Memory B cell (primary cell): ENCODE results near the gene ARHGEF12.

Source experiments
- ATAC-seq: fragments of 150-1000 bp; cut with Tn5 transposase; 2 replicates; pipeline ENCODE4 v1.10.0; 2021; ENCODE audit warnings: low read depth, mild to moderate bottlenecking, moderate library complexity
- DNase-seq, 2 donors: peaks; one replicate each; pipeline ENCODE4 v3.0.0; 2022; ENCODE audit warnings: low spot score in 2 of 2
- H3K27ac Mint-ChIP-seq: one replicate; pipeline ENCODE4 v1.8.0; 2022; ENCODE audit warnings: mild to moderate bottlenecking, moderate library complexity, mixed read lengths
- H3K27me3 Mint-ChIP-seq: one replicate; pipeline ENCODE4 v1.8.0; 2022; ENCODE audit warnings: mixed read lengths
- H3K36me3 Mint-ChIP-seq: one replicate; pipeline ENCODE4 v1.8.0; 2022; ENCODE audit warnings: mild to moderate bottlenecking, mixed read lengths
- H3K4me1 Mint-ChIP-seq: one replicate; pipeline ENCODE4 v1.8.0; 2022; ENCODE audit warnings: mixed read lengths
- H3K4me3 Mint-ChIP-seq: one replicate; pipeline ENCODE4 v1.8.0; 2022; ENCODE audit warnings: mild to moderate bottlenecking, moderate library complexity, mixed read lengths
- H3K9me3 Mint-ChIP-seq: one replicate; pipeline ENCODE4 v1.8.0; 2022; ENCODE audit warnings: mixed read lengths

ARHGEF12 gene

DNA sequence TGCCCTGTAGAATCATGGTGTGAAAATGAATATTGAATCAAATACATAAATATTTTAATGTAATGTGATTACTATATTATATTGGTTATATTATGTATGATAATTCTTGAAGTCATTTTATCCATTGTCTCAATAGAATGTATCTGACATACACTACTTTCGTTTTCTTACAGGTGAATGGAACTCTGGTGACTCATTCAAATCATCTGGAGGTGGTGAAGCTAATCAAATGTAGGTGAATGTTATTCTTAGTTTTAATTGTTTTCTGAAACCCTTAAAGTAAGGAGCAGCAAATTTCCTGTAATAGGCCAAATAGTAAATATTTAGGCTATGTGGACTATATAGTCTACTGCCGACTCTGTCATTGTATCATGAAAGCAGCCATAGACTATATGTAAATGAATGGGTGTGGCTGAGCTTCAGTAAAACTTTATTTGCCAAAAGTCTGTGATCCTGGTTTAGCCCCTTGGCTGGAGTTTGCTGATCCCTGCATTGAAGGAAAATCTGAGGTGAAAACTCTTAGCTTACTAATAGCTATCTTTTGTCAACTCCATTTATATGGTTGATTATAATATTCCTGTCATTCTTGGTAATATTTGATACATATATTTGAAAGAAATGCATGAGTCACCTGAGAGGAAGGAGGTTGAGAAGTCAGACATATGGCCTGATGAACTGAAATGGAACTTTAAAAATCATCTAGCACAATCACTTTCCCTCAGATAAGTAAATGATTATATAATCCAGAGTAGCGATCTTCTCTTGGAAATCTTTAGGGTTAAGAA, 88.2 kb downstream of the ARHGEF12 start:
- H3K36me3 Mint-ChIP-seq, result peaks cover 13% of the 10 kb centered on the region
- H3K4me3 Mint-ChIP-seq, result no peak overlapping the region
- ATAC-seq (no peak), DNase-seq (no peak)
- no peaks in the 10 kb centered on the region for H3K27me3 Mint-ChIP-seq
- no peak overlapping the region for H3K27ac Mint-ChIP-seq
- no peaks in the 10 kb centered on the region for H3K9me3 Mint-ChIP-seq
- H3K4me1 Mint-ChIP-seq, result peaks cover 2% of the 10 kb centered on the region

DNA sequence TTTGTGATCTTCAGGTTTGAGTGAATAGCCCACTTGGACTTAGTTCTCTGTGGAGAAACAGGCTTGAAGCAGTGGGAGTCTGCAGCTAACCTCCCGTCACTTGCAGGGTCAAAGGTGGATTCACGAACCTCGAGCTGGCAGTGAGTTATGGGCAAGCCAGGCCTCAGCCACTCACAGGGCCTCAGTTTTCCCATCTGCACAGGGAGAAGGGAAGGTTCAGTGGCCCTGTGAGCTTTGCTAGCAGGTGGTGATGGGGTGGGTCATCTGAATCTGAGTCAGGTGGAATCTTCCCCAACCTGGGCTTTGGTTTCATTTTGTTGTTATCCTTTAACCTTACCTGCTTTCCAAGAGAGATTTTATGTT, 88.7 kb downstream of the ARHGEF12 start:
- peaks cover 13% of the 10 kb centered on the region for H3K36me3 Mint-ChIP-seq
- H3K27me3 Mint-ChIP-seq, result no peaks in the 10 kb centered on the region
- no peaks in the 10 kb centered on the region for H3K9me3 Mint-ChIP-seq
- DNase-seq, result no peak
- no peak overlapping the region for H3K4me3 Mint-ChIP-seq
- H3K27ac Mint-ChIP-seq, result peak overlapping the region; percentile 53
- ATAC-seq, result no peak
- peaks cover 2% of the 10 kb centered on the region for H3K4me1 Mint-ChIP-seq

DNA sequence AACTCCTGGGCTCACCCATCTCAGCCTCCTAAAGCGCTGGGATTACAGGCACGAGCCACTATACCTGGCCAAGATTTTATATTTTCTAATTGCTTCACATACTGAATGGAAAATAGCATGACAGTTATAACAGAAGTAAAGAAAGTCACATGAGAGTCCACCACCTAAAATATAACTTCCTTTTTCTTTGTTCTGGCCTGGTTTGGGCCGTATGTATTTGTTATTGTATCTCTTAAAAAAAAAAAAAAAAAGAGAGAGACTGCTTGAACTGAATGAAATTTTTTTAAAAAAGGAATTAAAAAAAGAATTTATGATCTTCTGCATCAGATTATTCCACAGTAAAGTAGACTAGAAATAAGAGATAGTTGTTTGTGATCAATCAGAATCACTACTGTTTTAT, 89.3 kb downstream of the ARHGEF12 start:
- DNase-seq (no peak), ATAC-seq (no peak)
- no peaks in the 10 kb centered on the region for H3K9me3 Mint-ChIP-seq
- H3K4me3 Mint-ChIP-seq, result no peak overlapping the region
- peaks cover 10% of the 10 kb centered on the region for H3K36me3 Mint-ChIP-seq
- H3K27me3 Mint-ChIP-seq, result no peaks in the 10 kb centered on the region
- peaks cover 1% of the 10 kb centered on the region for H3K4me1 Mint-ChIP-seq
- H3K27ac Mint-ChIP-seq, result peak overlapping the region; percentile 53

- no peak overlapping the region for H3K27ac Mint-ChIP-seq
- H3K27me3 Mint-ChIP-seq, result no peaks in the 10 kb centered on the region
- no peaks in the 10 kb centered on the region for H3K9me3 Mint-ChIP-seq
- no peak for ATAC-seq
- no peak overlapping the region for H3K4me3 Mint-ChIP-seq
- H3K36me3 Mint-ChIP-seq, result peaks cover 9% of the 10 kb centered on the region
- no peaks in the 10 kb centered on the region for H3K4me1 Mint-ChIP-seq
- DNase-seq, result no peak
Observed at GRCh38 chr11:120430146-120430545, 93.9 kb downstream of the ARHGEF12 start.

DNA sequence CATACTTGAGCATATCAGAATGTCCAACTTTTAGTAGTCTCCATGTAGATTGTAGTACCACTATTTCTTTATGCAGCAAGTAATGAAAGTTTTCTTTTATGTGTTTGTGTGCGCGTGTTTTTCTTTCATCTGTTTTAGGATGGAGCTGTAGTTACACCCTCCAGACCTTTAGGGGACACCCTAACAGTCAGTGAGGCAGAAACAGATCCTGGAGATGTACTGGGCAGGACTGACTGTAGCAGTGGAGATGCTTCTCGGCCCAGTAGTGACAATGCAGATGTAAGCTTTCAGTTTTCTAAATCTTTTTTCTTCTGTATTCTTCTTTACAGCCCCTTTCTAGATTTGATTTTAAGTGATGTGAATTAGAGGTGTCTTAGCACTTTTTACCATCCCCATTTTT, 95.4 kb downstream of the ARHGEF12 start:
- no peaks in the 10 kb centered on the region for H3K27me3 Mint-ChIP-seq
- H3K4me3 Mint-ChIP-seq, result no peak overlapping the region
- ATAC-seq (no peak), DNase-seq (no peak)
- no peaks in the 10 kb centered on the region for H3K4me1 Mint-ChIP-seq
- H3K36me3 Mint-ChIP-seq, result peaks cover 9% of the 10 kb centered on the region
- no peak overlapping the region for H3K27ac Mint-ChIP-seq
- no peaks in the 10 kb centered on the region for H3K9me3 Mint-ChIP-seq

- DNase-seq (no peak), ATAC-seq (no peak)
- H3K36me3 Mint-ChIP-seq, result peaks cover 9% of the 10 kb centered on the region
- no peaks in the 10 kb centered on the region for H3K27me3 Mint-ChIP-seq
- H3K4me3 Mint-ChIP-seq, result no peak overlapping the region
- H3K27ac Mint-ChIP-seq, result no peak overlapping the region
- no peaks in the 10 kb centered on the region for H3K9me3 Mint-ChIP-seq
- H3K4me1 Mint-ChIP-seq, result no peaks in the 10 kb centered on the region
Observed at GRCh38 chr11:120432056-120433018, 96.1 kb downstream of the ARHGEF12 start.

DNA sequence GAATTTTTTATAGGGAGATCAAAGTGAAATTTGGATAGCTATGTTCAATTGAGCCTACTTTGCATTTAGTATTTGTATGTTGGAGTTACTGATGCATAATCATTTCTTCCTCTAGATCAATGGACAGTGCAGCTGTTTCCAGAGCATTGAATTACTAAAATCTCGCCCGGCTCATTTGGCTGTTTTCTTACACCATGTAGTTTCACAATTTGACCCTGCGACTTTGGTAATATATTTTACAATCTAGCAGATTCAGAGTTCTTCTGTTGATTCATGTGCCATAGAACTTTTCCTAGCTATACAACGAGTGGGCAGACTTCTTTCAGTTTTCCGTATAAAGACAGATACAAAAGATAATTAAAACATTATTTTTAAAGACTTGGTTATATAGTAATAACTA, 105.4 kb downstream of the ARHGEF12 start:
- Mint-ChIP-seq H3K4me1 (no peaks in the 10 kb centered on the region), H3K27ac (no peak overlapping the region), H3K36me3 (peaks cover 16% of the 10 kb centered on the region), H3K27me3 (no peaks in the 10 kb centered on the region), H3K9me3 (no peaks in the 10 kb centered on the region), H3K4me3 (no peak overlapping the region)
- no peak for DNase-seq
- no peak for ATAC-seq

DNA sequence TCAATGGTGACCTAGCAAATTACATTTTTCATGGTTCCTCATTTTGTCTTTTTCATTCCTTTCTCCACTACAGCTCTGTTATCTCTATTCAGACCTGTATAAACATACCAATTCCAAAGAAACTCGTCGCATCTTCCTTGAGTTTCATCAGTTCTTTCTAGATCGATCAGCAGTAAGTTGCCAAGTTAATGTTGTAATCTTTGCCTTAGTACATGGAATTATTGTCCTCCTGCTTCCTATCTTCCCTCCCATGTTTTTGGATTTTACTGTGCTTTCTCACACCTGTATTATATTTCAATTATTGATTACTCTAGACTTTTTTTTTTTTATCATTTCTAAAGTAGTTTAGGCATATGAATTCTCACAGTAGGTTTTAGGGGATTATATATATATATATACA, 105.8 kb downstream of the ARHGEF12 start:
- Mint-ChIP-seq H3K27me3 (no peaks in the 10 kb centered on the region), H3K4me1 (no peaks in the 10 kb centered on the region), H3K4me3 (no peak overlapping the region), H3K36me3 (peaks cover 20% of the 10 kb centered on the region), H3K9me3 (no peaks in the 10 kb centered on the region), H3K27ac (no peak overlapping the region)
- no peak for ATAC-seq
- DNase-seq, result no peak

DNA sequence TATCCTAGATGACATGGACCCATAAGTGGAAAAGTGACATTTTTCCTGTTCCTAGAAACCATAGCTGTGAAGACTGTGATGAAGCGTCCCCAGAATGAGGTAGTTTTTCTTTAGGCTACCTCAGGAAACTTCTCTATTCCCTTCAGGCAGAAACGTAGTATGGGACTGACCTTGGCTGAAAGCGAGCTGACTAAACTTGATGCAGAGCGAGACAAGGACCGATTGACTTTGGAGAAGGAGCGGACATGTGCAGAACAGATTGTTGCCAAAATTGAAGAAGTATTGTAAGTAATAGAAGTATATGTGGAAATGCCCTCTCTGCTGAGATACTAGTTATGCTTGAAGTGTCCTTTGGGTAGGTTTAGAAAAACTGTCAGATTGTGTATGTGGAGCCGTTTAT, 110.6 kb downstream of the ARHGEF12 start:
- H3K4me1 Mint-ChIP-seq, result no peaks in the 10 kb centered on the region
- no peak overlapping the region for H3K27ac Mint-ChIP-seq
- no peak for ATAC-seq
- H3K36me3 Mint-ChIP-seq, result peaks cover 40% of the 10 kb centered on the region
- no peaks in the 10 kb centered on the region for H3K27me3 Mint-ChIP-seq
- H3K4me3 Mint-ChIP-seq, result no peak overlapping the region
- H3K9me3 Mint-ChIP-seq, result no peaks in the 10 kb centered on the region
- no peak for DNase-seq

DNA sequence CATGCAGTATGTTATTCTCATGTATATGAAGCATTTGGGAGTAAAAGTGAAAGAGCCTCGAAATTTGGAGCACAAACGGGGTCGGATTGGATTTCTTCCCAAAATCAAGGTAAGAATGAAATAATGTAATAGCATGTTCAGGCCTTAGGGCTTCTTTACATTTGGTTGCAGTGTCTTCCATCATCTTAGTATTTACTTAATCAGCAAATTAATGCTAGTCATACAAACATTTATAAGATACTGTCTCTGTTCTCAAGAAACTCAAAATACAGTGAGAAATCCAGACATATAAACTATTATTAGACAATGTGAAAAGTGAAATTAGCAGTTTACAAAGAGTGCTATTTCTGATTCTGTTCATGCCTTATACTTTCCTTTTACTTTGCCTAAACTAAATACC, 112.0 kb downstream of the ARHGEF12 start:
- peaks cover 43% of the 10 kb centered on the region for H3K36me3 Mint-ChIP-seq
- no peak overlapping the region for H3K4me3 Mint-ChIP-seq
- DNase-seq (no peak), ATAC-seq (no peak)
- no peaks in the 10 kb centered on the region for H3K9me3 Mint-ChIP-seq
- no peaks in the 10 kb centered on the region for H3K27me3 Mint-ChIP-seq
- H3K4me1 Mint-ChIP-seq, result no peaks in the 10 kb centered on the region
- no peak overlapping the region for H3K27ac Mint-ChIP-seq

DNA sequence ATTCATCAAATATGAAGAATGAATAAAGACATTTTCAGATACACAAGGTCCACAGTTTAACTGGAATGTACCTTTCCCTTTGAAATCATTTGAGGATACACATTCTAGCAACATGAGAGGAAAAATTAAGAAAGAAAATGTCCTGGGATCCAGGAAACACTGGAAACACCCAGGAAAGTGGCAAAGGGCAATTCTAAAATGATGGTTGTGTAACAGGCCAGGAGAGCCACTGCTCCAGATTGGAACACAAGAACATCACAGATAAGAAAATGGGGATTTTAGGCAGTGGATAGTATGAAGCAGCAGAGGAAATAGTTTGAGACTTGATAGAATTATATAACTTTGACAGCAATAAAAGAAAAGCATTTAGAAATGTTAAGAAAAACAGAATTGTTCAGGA, 119.3 kb downstream of the ARHGEF12 start:
- no peak for ATAC-seq
- Mint-ChIP-seq H3K36me3 (peaks cover 24% of the 10 kb centered on the region), H3K4me1 (no peaks in the 10 kb centered on the region), H3K27me3 (no peaks in the 10 kb centered on the region), H3K27ac (no peak overlapping the region), H3K9me3 (no peaks in the 10 kb centered on the region), H3K4me3 (no peak overlapping the region)
- no peak for DNase-seq

DNA sequence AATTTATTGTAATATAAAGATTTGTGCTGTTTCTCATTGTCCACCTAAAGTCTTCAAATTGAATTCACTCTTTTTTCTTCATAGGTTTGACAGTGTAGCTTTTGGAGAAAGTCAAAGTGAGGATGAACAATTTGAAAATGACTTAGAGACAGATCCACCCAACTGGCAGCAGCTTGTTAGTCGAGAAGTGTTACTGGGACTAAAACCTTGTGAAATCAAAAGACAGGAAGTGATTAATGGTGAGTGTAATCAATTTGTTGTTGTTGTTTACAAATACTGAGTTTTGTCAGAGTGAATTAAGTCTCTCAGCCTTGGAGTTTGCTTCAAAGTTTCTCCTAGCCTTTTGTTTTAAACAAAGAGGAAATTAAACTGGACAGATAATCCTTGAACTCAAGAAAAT, 121.8 kb downstream of the ARHGEF12 start:
- H3K36me3 Mint-ChIP-seq, result peaks cover 26% of the 10 kb centered on the region
- ATAC-seq, result no peak
- H3K27me3 Mint-ChIP-seq, result no peaks in the 10 kb centered on the region
- H3K9me3 Mint-ChIP-seq, result no peaks in the 10 kb centered on the region
- no peaks in the 10 kb centered on the region for H3K4me1 Mint-ChIP-seq
- no peak for DNase-seq
- H3K4me3 Mint-ChIP-seq, result no peak overlapping the region
- H3K27ac Mint-ChIP-seq, result no peak overlapping the region

GRCh38 chr11:120462825-120463224, 126.6 kb downstream of the ARHGEF12 start:
- DNase-seq (no peak), ATAC-seq (no peak)
- Mint-ChIP-seq H3K9me3 (no peaks in the 10 kb centered on the region), H3K36me3 (peaks cover 30% of the 10 kb centered on the region), H3K4me1 (no peaks in the 10 kb centered on the region), H3K27ac (no peak overlapping the region), H3K27me3 (no peaks in the 10 kb centered on the region), H3K4me3 (no peak overlapping the region)

DNA sequence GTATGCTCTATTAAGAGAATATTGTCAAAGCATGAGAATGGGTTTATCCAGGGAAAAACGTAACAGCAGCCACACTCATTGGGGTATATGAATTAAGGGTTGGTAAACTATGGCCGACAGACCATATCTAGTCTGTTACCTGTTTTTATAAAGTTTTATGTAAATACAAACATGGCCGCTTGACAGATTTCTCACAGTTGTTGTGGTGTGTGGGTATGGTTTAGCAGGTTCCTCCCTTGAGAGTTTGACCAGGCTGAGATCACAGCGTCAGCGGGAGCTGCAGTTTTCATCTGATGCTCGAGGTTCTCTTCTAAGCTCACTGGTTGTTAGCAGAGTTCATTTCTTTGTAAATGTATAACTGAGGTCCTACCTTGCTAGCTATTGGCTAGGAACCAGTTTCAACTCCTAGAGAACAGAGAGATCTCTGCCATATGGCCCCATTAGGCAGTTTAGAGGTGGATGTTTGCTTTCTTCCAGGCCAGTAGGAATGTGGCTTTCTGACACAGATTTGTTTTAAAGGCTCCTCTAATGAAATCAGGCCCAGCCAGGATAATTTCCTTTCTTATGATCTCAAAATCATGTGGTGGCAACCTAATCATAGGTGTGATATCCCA, 129.8 kb downstream of the ARHGEF12 start:
- no peak for DNase-seq
- Mint-ChIP-seq H3K4me3 (no peak overlapping the region), H3K9me3 (no peaks in the 10 kb centered on the region), H3K27ac (no peak overlapping the region), H3K27me3 (no peaks in the 10 kb centered on the region), H3K4me1 (no peaks in the 10 kb centered on the region), H3K36me3 (peaks cover 31% of the 10 kb centered on the region)
- ATAC-seq, result no peak
